ENCODE results near the gene ACSL1. TPM values are rescaled to one million over a fixed set of nuclear protein-coding genes. Genes with fewer than 3 reads are reported as not detected.

The ACSL1 gene
- total RNA-seq, 1 experiment from 2014 or later = 12.5 TPM

DNA sequence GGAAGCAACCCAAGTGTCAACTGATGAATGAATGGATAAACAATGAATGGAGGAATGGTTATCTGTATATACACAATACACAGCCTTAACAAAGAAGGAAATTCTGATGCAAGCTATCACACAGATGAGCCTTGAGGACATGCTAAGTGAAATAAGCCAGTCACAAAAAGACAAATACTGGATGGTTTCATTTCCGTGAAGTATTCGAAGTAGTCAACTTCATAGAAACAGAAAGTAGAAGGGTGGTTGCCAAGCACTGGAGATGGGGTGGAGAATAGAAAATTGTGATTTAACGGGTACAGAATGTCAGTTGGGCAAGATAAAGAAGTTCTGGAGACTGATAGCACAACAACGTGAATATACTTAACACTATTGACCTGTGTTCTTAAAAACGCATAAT lies 120.1 kb downstream of the ACSL1 start (continued):
- TF ChIP-seq POLR2A (IDR thresholded peaks at IDR 0.05; ENCODE audit: borderline replicate concordance, extremely low read depth, insufficient read depth, insufficient read length) (no peak), EZH2 (IDR thresholded peaks at IDR 0.05) (no peak), ELF1 (IDR thresholded peaks at IDR 0.05; ENCODE audit: borderline replicate concordance, low read depth) (no peak), CBX3 (IDR thresholded peaks at IDR 0.05; ENCODE audit: low read depth) (no peak)

Small RNAs within 50 kb of the gene (microRNA-seq; reads per million reads assigned to microRNA genes)
- not detected for gene MIR3945 (ENCODE audit: borderline number of aligned reads)

Other genes with a start within 250 kb of the ACSL1 start
- gene CASP3, start 176.5 kb downstream of the ACSL1 start, total RNA-seq (2021; ENCODE audit: unreplicated experiment) = 11.4 TPM
- 11.3 TPM for gene PRIMPOL, start 176.2 kb downstream of the ACSL1 start, total RNA-seq (2021; ENCODE audit: unreplicated experiment)
- gene CENPU, start 91.9 kb downstream of the ACSL1 start, total RNA-seq (2021; ENCODE audit: unreplicated experiment) = 28.2 TPM
- gene HELT, start 192.5 kb upstream of the ACSL1 start, total RNA-seq (2021; ENCODE audit: unreplicated experiment) = not detected